HG02885 (cell line): Measurements from ENCODE around the gene TCHHL1.
"Not testable (repeated sequence)": the region's sequence is repeated elsewhere in the genome, so short reads cannot be mapped to it uniquely, and the experiment has no call there.

Source experiments
- ATAC-seq: cut with Tn5 transposase; IDR thresholded peaks from one replicate; pipeline ENCODE4 v1.9.1; 2021; ENCODE audit warnings: mild to moderate bottlenecking; ENCODE audit not compliant: unreplicated experiment, poor library complexity

Gene TCHHL1

GRCh38 chr1:152096931-152097330, 8.1 kb upstream of the TCHHL1 start:
- no peak for ATAC-seq

GRCh38 chr1:152086760-152087159, 2.1 kb downstream of the TCHHL1 start:
- no peak for ATAC-seq

- ATAC-seq = no peak
Measured at GRCh38 chr1:152084853-152085252, 4.0 kb downstream of the TCHHL1 start.

- not testable (repeated sequence) for ATAC-seq
Measured at GRCh38 chr1:152081026-152081425, 7.8 kb downstream of the TCHHL1 start.

- ATAC-seq = not testable (repeated sequence)
Measured at GRCh38 chr1:152080494-152080893, 8.4 kb downstream of the TCHHL1 start.

GRCh38 chr1:152078831-152079441, 9.9 kb downstream of the TCHHL1 start:
- ATAC-seq = no peak

GRCh38 chr1:152072311-152072710, 16.6 kb downstream of the TCHHL1 start:
- ATAC-seq = no peak

- no peak for ATAC-seq
Measured at GRCh38 chr1:152071123-152071522, 17.7 kb downstream of the TCHHL1 start.

- no peak for ATAC-seq
Measured at GRCh38 chr1:152067929-152068328, 20.9 kb downstream of the TCHHL1 start.

- ATAC-seq = no peak
Measured at GRCh38 chr1:152067150-152067549, 21.7 kb downstream of the TCHHL1 start.

- ATAC-seq = no peak
Measured at GRCh38 chr1:152061952-152062351, 26.9 kb downstream of the TCHHL1 start.

- no peak for ATAC-seq
Measured at GRCh38 chr1:152053375-152053774, 35.5 kb downstream of the TCHHL1 start.

- no peak for ATAC-seq
Measured at GRCh38 chr1:152052606-152053005, 36.3 kb downstream of the TCHHL1 start.

GRCh38 chr1:152050886-152051675, 37.8 kb downstream of the TCHHL1 start:
- ATAC-seq = no peak

GRCh38 chr1:152049291-152050083, 39.4 kb downstream of the TCHHL1 start:
- no peak for ATAC-seq

- ATAC-seq = no peak
Measured at GRCh38 chr1:152048416-152049009, 40.4 kb downstream of the TCHHL1 start.

GRCh38 chr1:152047730-152048415, 41.0 kb downstream of the TCHHL1 start:
- ATAC-seq = peak; percentile 95

GRCh38 chr1:152047413-152047729, 41.5 kb downstream of the TCHHL1 start:
- ATAC-seq = no peak

- ATAC-seq = no peak
Measured at GRCh38 chr1:152044386-152044785, 44.5 kb downstream of the TCHHL1 start.

- no peak for ATAC-seq
Measured at GRCh38 chr1:152043870-152044269, 45.0 kb downstream of the TCHHL1 start.
